OCI-LY1 (cell line): ENCODE results near the gene TIGIT.

ENCODE experiments used
- H2AFZ ChIP-seq: fragments of 200-600 bp; sonication (generic), shearing (Covaris generic); 2 replicates; pipeline ENCODE4 v1.6.0; 2014; ENCODE audit warnings: antibody characterized with exemption, mild to moderate bottlenecking, low read length
- H3F3A ChIP-seq: fragments of 200-600 bp; sonication (generic), shearing (Covaris generic); 2 replicates; pipeline ENCODE4 v1.6.0; 2014; ENCODE audit warnings: mild to moderate bottlenecking, antibody characterized with exemption, low read length, moderate library complexity; ENCODE audit not compliant: insufficient read depth
- H3K27ac ChIP-seq: fragments of 200-600 bp; sonication (generic); 2 replicates; pipeline ENCODE4 v1.5.1; 2014; ENCODE audit warnings: low read length, mixed run types, mild to moderate bottlenecking, low read depth; ENCODE audit not compliant: poor library complexity, severe bottlenecking
- H3K27me3 ChIP-seq: fragments of 200-600 bp; sonication (generic); 2 replicates; pipeline ENCODE4 v1.6.0; 2014; ENCODE audit warnings: antibody characterized with exemption, mild to moderate bottlenecking, low read length, moderate library complexity; ENCODE audit not compliant: insufficient read depth
- H3K36me3 ChIP-seq: fragments of 200-600 bp; sonication (generic); 2 replicates; pipeline ENCODE4 v1.6.1; 2014; ENCODE audit warnings: mild to moderate bottlenecking, antibody characterized with exemption, low read length, moderate library complexity, mixed read lengths; ENCODE audit not compliant: insufficient read depth
- H3K4me1 ChIP-seq: fragments of 200-600 bp; sonication (generic); 2 replicates; pipeline ENCODE4 v1.5.1; 2014; ENCODE audit warnings: mild to moderate bottlenecking, low read length, moderate library complexity; ENCODE audit not compliant: insufficient read depth, severe bottlenecking
- H3K4me2 ChIP-seq: fragments of 200-600 bp; sonication (generic), shearing (Covaris generic); 2 replicates; pipeline ENCODE4 v1.6.1; 2014; ENCODE audit warnings: low read length
- H3K4me3 ChIP-seq: fragments of 200-600 bp; sonication (generic); 2 replicates; pipeline ENCODE4 v1.5.1; 2014; ENCODE audit warnings: low read length, low read depth, mild to moderate bottlenecking, mixed read lengths; ENCODE audit not compliant: poor library complexity, severe bottlenecking
- H3K79me2 ChIP-seq: fragments of 200-600 bp; shearing (Covaris generic); 2 replicates; pipeline ENCODE4 v1.6.1; 2016; ENCODE audit warnings: mixed run types, low read length, mixed read lengths; ENCODE audit not compliant: insufficient read depth
- H3K9ac ChIP-seq: fragments of 200-600 bp; sonication (generic), shearing (Covaris generic); 2 replicates; pipeline ENCODE4 v1.6.1; 2014; ENCODE audit warnings: mild to moderate bottlenecking, low read length, mixed read lengths
- H3K9me2 ChIP-seq: fragments of 200-600 bp; sonication (generic), shearing (Covaris generic); 2 replicates; pipeline ENCODE4 v1.6.1; 2014; ENCODE audit warnings: low read depth, mild to moderate bottlenecking, low read length, mixed read lengths
- H3K9me3 ChIP-seq: fragments of 200-600 bp; shearing (Covaris generic); 2 replicates; pipeline ENCODE4 v1.6.1; 2014; ENCODE audit warnings: low read length, mixed read lengths
- H4K20me1 ChIP-seq: fragments of 200-600 bp; sonication (generic), shearing (Covaris generic); 2 replicates; pipeline ENCODE4 v1.6.0; 2016; ENCODE audit warnings: mild to moderate bottlenecking, low read length; ENCODE audit not compliant: insufficient read depth
- EZH2 ChIP-seq: fragments of 200-600 bp; sonication (generic), shearing (Covaris generic); IDR thresholded peaks from 2 replicates; pipeline ENCODE4 v1.8.0; 2017; ENCODE audit warnings: borderline replicate concordance, mixed run types, mild to moderate bottlenecking, antibody characterized with exemption, low read length, moderate library complexity, mixed read lengths
- TF ChIP-seq, protein P1 (sequence below): fragments of 200-600 bp; sonication (generic), shearing (Covaris generic); IDR thresholded peaks from 2 replicates; pipeline ENCODE4 v1.5.1; 2017; ENCODE audit warnings: mild to moderate bottlenecking, antibody characterized with exemption, low read length, moderate library complexity, mixed read lengths

TIGIT gene

DNA sequence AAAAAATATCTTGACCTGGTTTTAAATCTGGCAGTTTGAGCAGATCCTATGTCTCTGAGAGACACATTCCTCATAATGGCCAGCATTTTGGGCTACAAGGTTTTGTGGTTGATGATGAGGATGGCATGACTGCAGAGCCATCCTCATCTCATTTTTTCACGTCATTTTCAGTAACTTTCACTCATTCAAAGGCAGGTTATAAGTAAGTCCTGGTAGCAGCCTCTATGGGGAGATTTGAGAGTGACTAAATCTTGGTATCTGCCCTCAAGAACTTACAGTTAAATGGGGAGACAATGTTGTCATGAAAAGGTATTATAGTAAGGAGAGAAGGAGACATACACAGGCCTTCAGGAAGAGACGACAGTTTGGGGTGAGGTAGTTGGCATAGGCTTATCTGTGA, 14.5 kb downstream of the TIGIT start:
- H3K27me3 ChIP-seq: no peaks in the 10 kb centered on the region
- no peaks in the 10 kb centered on the region for H3K9me2 ChIP-seq
- TF ChIP-seq EZH2: no peak
- TF ChIP-seq, protein P1, sequence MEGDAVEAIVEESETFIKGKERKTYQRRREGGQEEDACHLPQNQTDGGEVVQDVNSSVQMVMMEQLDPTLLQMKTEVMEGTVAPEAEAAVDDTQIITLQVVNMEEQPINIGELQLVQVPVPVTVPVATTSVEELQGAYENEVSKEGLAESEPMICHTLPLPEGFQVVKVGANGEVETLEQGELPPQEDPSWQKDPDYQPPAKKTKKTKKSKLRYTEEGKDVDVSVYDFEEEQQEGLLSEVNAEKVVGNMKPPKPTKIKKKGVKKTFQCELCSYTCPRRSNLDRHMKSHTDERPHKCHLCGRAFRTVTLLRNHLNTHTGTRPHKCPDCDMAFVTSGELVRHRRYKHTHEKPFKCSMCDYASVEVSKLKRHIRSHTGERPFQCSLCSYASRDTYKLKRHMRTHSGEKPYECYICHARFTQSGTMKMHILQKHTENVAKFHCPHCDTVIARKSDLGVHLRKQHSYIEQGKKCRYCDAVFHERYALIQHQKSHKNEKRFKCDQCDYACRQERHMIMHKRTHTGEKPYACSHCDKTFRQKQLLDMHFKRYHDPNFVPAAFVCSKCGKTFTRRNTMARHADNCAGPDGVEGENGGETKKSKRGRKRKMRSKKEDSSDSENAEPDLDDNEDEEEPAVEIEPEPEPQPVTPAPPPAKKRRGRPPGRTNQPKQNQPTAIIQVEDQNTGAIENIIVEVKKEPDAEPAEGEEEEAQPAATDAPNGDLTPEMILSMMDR: no peak
- H3K27ac ChIP-seq: no peak overlapping the region
- no peaks in the 10 kb centered on the region for H3K79me2 ChIP-seq
- no peak overlapping the region; the same call in 1 of the 2 replicates for H3K4me2 ChIP-seq
- no peaks in the 10 kb centered on the region for H3K9me3 ChIP-seq
- H3K9ac ChIP-seq: no peak overlapping the region
- no peaks in the 10 kb centered on the region for H3K36me3 ChIP-seq
- H4K20me1 ChIP-seq: no peaks in the 10 kb centered on the region
- no peaks in the 10 kb centered on the region for H3F3A ChIP-seq
- H3K4me3 ChIP-seq: no peak overlapping the region
- peaks cover 23% of the 10 kb centered on the region for H3K4me1 ChIP-seq
- peak overlapping the region; percentile 13; the same call in 1 of the 2 replicates for H2AFZ ChIP-seq

DNA sequence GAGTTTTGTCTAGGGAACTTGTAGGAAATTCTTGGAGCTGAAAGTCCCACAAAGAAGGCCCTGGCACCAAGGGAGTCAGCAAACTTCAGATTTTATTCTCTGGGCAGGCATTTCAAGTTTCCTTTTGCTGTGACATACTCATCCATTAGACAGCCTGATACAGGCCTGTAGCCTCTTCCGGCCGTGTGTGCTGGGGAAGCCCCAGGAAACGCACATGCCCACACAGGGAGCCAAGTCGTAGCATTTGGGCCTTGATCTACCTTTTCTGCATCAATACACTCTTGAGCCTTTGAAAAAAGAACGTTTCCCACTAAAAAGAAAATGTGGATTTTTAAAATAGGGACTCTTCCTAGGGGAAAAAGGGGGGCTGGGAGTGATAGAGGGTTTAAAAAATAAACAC, 15.0 kb downstream of the TIGIT start:
- Histone ChIP-seq H4K20me1 (no peaks in the 10 kb centered on the region), H2AFZ (peak overlapping the region; percentile 13; the same call in 1 of the 2 replicates), H3K4me1 (peaks cover 23% of the 10 kb centered on the region), H3K9ac (no peak overlapping the region), H3K9me2 (no peaks in the 10 kb centered on the region), H3K79me2 (no peaks in the 10 kb centered on the region), H3F3A (no peaks in the 10 kb centered on the region), H3K36me3 (no peaks in the 10 kb centered on the region), H3K27ac (no peak overlapping the region), H3K9me3 (no peaks in the 10 kb centered on the region), H3K4me3 (no peak overlapping the region), H3K4me2 (no peak overlapping the region; the same call in 1 of the 2 replicates), H3K27me3 (no peaks in the 10 kb centered on the region)
- TF ChIP-seq EZH2: no peak
- TF ChIP-seq, protein P1: no peak

DNA sequence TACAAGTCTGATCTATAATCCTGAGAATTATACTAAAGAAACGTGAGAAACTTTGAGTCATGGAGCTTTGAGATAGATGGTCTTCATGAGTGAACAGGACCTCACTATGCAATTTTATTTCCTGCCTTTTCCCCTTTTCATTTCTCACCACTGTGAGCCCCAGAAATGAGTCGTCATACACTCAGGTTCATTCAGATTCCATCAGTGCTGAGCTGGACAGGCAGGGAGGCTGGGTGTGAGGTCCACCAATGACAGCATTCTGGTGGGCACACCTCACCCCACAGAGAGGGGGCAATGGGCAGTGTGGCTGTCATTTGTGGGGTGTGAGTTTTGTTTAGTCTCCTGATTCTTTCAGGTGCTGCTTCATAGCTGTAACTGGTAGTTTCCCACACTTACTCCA, 16.9 kb downstream of the TIGIT start:
- H3K4me2 ChIP-seq: no peak overlapping the region

More for the DNA sequence above, 16.9 kb downstream of the TIGIT start:
- H3K9ac ChIP-seq: no peak overlapping the region
- H3F3A ChIP-seq: no peaks in the 10 kb centered on the region
- no peaks in the 10 kb centered on the region for H3K36me3 ChIP-seq
- H3K27ac ChIP-seq: no peak overlapping the region
- peaks cover 23% of the 10 kb centered on the region for H3K4me1 ChIP-seq
- no peaks in the 10 kb centered on the region for H4K20me1 ChIP-seq
- H3K79me2 ChIP-seq: no peaks in the 10 kb centered on the region
- H3K9me2 ChIP-seq: no peaks in the 10 kb centered on the region
- no peaks in the 10 kb centered on the region for H3K27me3 ChIP-seq
- H3K4me3 ChIP-seq: no peak overlapping the region
- H3K9me3 ChIP-seq: no peaks in the 10 kb centered on the region
- TF ChIP-seq, protein P1: no peak
- TF ChIP-seq EZH2: no peak
- H2AFZ ChIP-seq: no peak overlapping the region
